Type B pancreatic cell (in vitro differentiated cells): Measurements from ENCODE around the gene NIPBL. TPM values are rescaled to one million over a fixed set of nuclear protein-coding genes. Genes with fewer than 3 reads are reported as not detected.
"Not testable (repeated sequence)": the region's sequence is repeated elsewhere in the genome, so short reads cannot be mapped to it uniquely, and the experiment has no call there.

ENCODE experiments used
- DNase-seq: peaks from one replicate; pipeline ENCODE4 v3.0.0; 2021; ENCODE audit warnings: mixed read lengths; ENCODE audit not compliant: unreplicated experiment; ENCODE audit errors: extremely low spot score
- H3K27ac Mint-ChIP-seq: 2 replicates; pipeline ENCODE4 v1.8.0; 2021; ENCODE audit warnings: mild to moderate bottlenecking, mixed read lengths
- H3K27me3 Mint-ChIP-seq: 2 replicates; pipeline ENCODE4 v1.8.0; 2021; ENCODE audit warnings: mixed read lengths
- H3K36me3 Mint-ChIP-seq: 2 replicates; pipeline ENCODE4 v1.8.0; 2021; ENCODE audit warnings: mixed read lengths
- H3K4me1 Mint-ChIP-seq: one replicate; pipeline ENCODE4 v1.8.0; 2021; ENCODE audit warnings: mixed read lengths; ENCODE audit not compliant: unreplicated experiment
- H3K4me3 Mint-ChIP-seq: 2 replicates; pipeline ENCODE4 v1.8.0; 2021; ENCODE audit warnings: mild to moderate bottlenecking, mixed read lengths
- H3K9me3 Mint-ChIP-seq: 2 replicates; pipeline ENCODE4 v1.8.0; 2021; ENCODE audit warnings: mixed read lengths
- CTCF ChIP-seq: fragments of 200-600 bp; sonication (generic); conservative IDR thresholded peaks from 2 replicates; pipeline ENCODE4 v1.5.0; 2021; ENCODE audit warnings: antibody characterized with exemption, mild to moderate bottlenecking
- total RNA-seq: library from RNA; stranded (reverse); gene quantifications from 2 replicates; pipeline ENCODE4 v1.2.1, GENCODE V29; 2021; ENCODE audit warnings: low replicate concordance

NIPBL gene
- total RNA-seq, 1 donor from 2014 or later, result 65.7 TPM

- no peak for TF ChIP-seq CTCF
- H3K4me1 Mint-ChIP-seq, result no peaks in the 10 kb centered on the region
- no peak overlapping the region for H3K4me3 Mint-ChIP-seq
- peaks cover 12% of the 10 kb centered on the region for H3K36me3 Mint-ChIP-seq
- DNase-seq, result no peak
- no peaks in the 10 kb centered on the region for H3K27me3 Mint-ChIP-seq
- no peak overlapping the region for H3K27ac Mint-ChIP-seq
- H3K9me3 Mint-ChIP-seq, result no peaks in the 10 kb centered on the region
These were observed 128.7 kb downstream of the NIPBL start for GRCh38 chr5:37005252-37005651.

- H3K27ac Mint-ChIP-seq, result no peak overlapping the region
- no peaks in the 10 kb centered on the region for H3K27me3 Mint-ChIP-seq
- peak; percentile 77 for TF ChIP-seq CTCF
- H3K9me3 Mint-ChIP-seq, result no peaks in the 10 kb centered on the region
- H3K4me3 Mint-ChIP-seq, result no peak overlapping the region
- no peak for DNase-seq
- peaks cover 12% of the 10 kb centered on the region for H3K36me3 Mint-ChIP-seq
- H3K4me1 Mint-ChIP-seq, result no peaks in the 10 kb centered on the region
These were observed 129.5 kb downstream of the NIPBL start for GRCh38 chr5:37005946-37006540.

- not testable (repeated sequence) for H3K27ac Mint-ChIP-seq, H3K27me3 Mint-ChIP-seq, DNase-seq, H3K9me3 Mint-ChIP-seq, H3K4me1 Mint-ChIP-seq, H3K4me3 Mint-ChIP-seq
- peaks cover 18% of the 10 kb centered on the region for H3K36me3 Mint-ChIP-seq
These were observed 136.6 kb downstream of the NIPBL start for GRCh38 chr5:37013181-37013580.

GRCh38 chr5:37014321-37014720 is 137.8 kb downstream of the NIPBL start:
- H3K9me3 Mint-ChIP-seq, result no peaks in the 10 kb centered on the region
- no peak overlapping the region for H3K4me3 Mint-ChIP-seq
- peaks cover 20% of the 10 kb centered on the region for H3K36me3 Mint-ChIP-seq
- TF ChIP-seq CTCF, result no peak
- no peaks in the 10 kb centered on the region for H3K4me1 Mint-ChIP-seq
- no peak overlapping the region for H3K27ac Mint-ChIP-seq
- no peak for DNase-seq
- no peaks in the 10 kb centered on the region for H3K27me3 Mint-ChIP-seq

GRCh38 chr5:37015795-37016666 is 139.5 kb downstream of the NIPBL start:
- peaks cover 21% of the 10 kb centered on the region for H3K36me3 Mint-ChIP-seq

More at GRCh38 chr5:37015795-37016666, 139.5 kb downstream of the NIPBL start:
- Mint-ChIP-seq H3K27me3 (no peaks in the 10 kb centered on the region), H3K4me3 (no peak overlapping the region), H3K9me3 (no peaks in the 10 kb centered on the region), H3K4me1 (no peaks in the 10 kb centered on the region), H3K27ac (no peak overlapping the region)
- DNase-seq, result no peak
- TF ChIP-seq CTCF, result no peak
